GM12891 (cell line): Measurements from ENCODE around the gene BCAN.

Experiments
- POLR2A ChIP-seq: IDR thresholded peaks from 2 replicates; pipeline ENCODE4 v1.6.1; 2011; ENCODE audit warnings: low read depth, low read length, control low read depth
- POLR2AphosphoS5 ChIP-seq: IDR thresholded peaks from 2 replicates; pipeline ENCODE4 v1.6.1; 2011; ENCODE audit warnings: low read depth, low read length, control low read depth
- TAF1 ChIP-seq: IDR thresholded peaks from 2 replicates; pipeline ENCODE4 v1.6.1; 2011; ENCODE audit warnings: low read depth, low read length, control low read depth

DNA sequence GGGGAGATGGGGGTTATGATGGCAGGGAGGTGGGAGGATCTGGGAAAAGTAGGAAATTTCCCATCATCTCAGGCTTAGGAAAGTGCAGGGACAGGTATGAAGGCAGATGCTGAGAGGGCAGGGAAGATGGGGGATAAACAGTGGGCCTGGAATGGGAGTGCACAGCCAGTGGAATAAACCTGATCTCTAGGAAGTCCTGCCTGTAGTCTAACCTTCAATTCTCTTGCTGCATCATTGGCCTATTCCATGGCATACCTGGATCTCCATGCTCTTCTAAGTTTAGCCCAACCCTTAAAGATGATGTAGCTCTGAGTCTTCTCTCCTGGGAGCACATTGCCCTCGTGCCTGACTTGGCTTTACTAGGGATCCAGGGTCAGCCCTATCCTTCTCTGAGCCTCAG lies 2.7 kb downstream of the BCAN start:
- TF ChIP-seq POLR2A (no peak), TAF1 (no peak), POLR2AphosphoS5 (no peak)
